ENCODE data around the gene FLYWCH2.

The FLYWCH2 gene

GRCh38 chr16:2881783-2882649, 999 bp upstream of the FLYWCH2 start:
- no peak for DNase-seq (ENCODE audit: extremely low read depth in 1 of 2, low read depth in 1 of 2)

DNA sequence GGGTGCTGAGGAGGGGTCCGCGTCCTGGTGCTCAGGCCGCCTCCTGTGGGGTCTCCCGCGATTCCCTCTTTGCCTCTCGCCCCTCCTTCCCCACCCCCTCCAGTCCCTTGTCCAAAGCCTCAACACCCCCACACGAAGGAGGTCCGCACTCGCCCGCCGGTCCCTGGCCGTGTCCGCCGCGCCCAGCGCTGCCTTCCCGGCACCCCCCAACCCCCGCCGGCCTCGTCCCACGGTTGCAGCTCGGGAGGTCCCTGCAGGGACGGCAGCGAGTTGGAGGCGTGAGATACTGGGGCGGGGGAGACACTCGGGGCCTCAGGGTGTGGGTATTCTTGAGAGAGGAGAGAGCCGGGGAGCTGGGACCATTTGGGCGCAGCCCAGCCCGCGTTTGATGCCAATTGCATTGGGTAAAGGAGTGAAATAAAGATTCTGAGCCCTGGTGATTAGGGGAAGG, 468 bp downstream of the FLYWCH2 start:
- DNase-seq (ENCODE audit: extremely low read depth in 1 of 2, low read depth in 1 of 2) = no peak

DNA sequence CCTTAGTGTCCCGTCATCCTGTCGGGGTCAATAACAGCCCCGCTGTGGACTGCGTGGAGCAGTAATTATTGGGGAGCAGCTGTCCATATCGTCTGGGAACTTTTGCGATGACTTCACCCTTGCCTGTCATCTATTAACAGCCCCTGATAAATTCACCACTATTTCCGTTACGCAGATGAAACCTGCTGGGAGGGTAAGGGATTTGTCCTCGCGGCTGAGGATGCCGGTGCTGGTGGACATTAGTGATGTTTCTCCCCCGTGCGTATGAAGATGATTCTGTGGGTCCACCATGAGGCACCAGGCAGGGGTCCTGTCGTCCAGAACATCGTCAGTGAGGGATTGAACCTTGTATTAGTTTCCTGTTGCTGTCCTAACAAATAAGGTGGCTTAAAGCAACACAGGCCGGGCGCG, 1.0 kb downstream of the FLYWCH2 start:
- DNase-seq (ENCODE audit: extremely low read depth in 1 of 2, low read depth in 1 of 2) = no peak

- no peak for DNase-seq (ENCODE audit: extremely low read depth in 1 of 2, low read depth in 1 of 2)
These were observed 11.2 kb downstream of the FLYWCH2 start for GRCh38 chr16:2894231-2894630.

- no peak for DNase-seq (ENCODE audit: extremely low read depth in 1 of 2, low read depth in 1 of 2)
These were observed 12.8 kb downstream of the FLYWCH2 start for GRCh38 chr16:2895813-2896212.

DNA sequence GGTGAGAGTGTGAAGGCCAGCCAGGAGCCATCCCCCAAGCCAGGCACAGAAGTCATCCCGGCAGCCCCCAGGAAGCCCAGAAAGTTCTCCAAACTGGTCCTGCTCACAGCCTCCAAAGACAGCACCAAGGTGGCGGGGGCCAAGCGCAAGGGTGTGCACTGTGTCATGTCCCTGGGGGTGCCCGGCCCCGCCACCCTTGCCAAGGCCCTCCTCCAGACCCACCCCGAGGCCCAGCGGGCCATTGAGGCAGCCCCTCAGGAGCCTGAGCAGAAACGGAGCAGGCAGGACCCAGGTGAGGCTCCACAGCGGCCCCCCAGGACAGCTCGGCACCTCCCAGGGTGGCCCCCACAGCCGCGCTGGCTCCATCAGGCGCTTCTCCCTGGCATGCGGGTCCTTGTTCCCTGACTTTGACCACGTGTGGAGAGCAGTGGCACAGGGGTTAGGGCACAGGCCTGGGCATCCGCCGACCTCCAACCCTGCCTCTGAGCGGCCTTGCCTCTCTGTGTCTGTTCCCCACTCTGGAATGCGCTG, 13.5 kb downstream of the FLYWCH2 start:
- no peak for DNase-seq (ENCODE audit: extremely low read depth in 1 of 2, low read depth in 1 of 2)

GRCh38 chr16:2897110-2897509, 14.1 kb downstream of the FLYWCH2 start:
- no peak for DNase-seq (ENCODE audit: extremely low read depth in 1 of 2, low read depth in 1 of 2)

DNA sequence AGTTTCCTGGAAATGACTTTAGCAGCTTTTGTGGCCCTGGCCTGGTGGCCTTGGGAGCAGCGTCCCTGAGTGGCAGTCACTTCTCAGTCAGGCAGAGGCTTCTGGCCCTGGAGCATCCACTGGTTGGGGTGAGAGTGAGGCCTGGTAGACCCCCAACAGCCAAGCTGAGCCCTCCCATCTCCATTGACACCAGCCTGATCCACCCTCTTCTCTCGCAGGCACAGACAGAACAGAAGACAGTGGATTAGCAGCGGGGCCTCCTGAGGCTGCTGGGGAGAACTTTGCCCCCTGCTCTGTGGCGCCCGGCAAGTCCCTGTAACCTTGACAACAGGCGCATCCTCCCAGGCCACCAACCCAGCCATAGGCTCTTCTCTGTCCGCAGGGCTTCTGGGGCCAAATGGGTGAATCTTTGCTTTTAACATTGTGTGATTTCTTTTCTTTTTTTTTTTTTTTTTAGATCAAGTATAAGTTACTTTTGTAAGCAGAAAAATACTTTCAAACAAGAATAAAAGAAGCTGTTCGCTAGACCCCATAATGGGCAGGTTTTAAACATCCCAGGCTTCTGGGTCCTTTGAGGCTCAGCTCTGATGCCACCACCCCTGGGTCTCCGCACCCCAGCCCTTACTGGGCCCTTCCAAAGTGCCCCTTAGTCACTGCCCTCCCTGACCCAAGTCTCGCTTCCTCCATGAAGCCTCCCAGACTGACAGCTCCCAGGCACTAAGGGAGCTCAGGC, 16.0 kb downstream of the FLYWCH2 start:
- no peak for DNase-seq (ENCODE audit: extremely low read depth in 1 of 2, low read depth in 1 of 2)

GRCh38 chr16:2899564-2900072, 16.6 kb downstream of the FLYWCH2 start:
- DNase-seq (ENCODE audit: extremely low read depth in 1 of 2, low read depth in 1 of 2) = no peak

DNA sequence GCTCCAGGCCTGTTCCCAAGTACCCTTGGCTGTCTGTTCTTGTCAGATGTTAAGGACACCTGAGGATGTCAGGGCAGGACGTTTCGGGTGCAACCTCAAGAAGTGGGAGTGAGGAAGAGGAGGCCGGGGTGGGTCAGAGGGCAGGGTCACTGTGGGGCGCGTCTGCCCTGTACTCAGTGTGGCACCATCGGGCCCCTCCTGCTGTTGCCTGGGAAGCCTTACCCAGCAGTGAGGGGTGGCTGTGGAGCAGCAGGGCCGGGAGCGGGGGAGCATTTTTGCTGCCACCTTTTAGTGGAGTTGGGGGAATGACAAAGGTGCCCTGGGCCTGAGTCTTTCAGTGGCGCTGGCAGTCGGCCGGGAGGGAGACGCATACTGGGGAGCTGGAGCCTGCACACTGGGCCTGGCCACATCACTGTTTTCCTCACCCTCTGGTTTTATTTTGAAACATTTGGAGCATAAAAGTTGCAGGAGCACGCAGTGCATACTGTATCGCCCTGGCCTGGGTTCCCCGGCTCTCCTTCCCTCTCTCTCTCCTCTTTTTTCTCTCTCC, 17.6 kb downstream of the FLYWCH2 start:
- DNase-seq (ENCODE audit: extremely low read depth in 1 of 2, low read depth in 1 of 2) = no peak

DNA sequence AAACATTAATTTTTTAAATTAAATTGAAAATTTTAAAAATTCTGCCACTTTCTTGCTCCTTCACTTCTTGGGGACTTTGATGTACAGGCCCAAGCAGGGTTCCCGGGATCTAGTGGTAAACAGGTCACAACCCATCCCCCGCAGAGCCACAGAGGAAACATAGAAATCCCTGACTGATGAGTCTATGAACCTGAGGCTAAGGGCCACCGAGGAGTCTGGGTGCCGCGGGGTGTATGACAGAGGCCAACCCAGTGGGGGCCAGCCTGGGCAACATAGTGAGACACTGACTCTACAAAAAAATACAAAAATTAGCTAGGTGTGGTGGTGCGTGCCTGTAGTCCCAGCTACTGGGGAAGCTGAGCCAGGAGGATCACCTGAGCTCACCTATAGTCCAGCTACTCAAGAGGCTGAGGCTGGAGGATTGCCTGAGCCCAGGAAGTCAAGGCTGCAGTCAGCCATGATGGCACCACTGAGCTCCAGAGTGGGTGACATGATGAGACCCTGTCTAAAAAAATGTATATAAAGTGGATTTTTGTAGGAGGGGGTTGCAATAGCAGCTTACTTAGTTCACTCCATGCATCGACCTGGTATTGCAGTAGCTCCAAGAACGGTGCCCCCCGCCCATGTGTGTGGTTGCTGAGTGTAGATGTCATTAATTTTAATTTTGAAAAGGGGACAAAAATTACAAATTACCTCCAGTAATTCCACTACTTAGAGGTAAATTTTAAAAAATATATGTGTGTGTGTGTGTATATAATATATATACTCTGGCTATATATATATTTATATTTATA, 19.5 kb downstream of the FLYWCH2 start:
- no peak for DNase-seq (ENCODE audit: extremely low read depth in 1 of 2, low read depth in 1 of 2)

DNA sequence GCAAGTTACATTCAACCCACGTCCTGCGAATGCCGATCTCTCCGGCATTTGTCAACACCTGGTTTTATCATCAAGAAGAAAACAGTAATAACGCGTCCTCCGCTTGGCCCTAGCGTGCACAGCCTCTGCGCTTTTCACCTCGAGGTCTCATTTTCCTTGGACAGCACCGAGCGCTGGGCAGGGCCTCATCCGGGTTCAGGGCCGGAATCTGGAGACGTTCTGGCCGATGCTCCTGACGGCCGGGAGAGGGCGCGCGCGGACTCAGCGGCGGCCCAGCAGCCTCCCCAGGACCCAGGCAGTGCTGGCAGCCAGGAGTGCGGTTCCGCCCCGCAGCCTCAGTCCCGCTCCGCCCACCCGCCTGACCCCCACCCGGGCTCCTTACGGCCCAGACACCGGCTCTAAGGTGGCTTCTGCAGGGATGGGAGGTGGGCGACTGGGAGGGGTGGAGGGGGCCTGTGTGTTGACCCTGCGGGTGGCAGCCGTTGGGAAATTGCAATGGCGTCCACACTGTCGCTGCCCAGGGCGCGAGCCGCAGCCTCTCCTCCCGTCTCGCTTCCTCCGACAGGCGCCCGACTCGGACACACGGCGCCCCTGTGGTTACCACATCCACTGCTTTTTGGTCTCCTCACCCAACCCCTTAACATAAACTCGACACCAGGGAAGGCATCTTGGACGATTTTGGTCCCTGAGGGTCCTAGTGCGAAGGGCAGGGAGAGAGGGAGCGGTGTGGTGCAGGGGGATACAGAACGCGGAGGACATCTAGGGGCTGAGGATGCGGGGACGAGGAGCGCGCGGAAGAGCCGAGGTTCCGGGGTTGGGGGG, 21.3 kb downstream of the FLYWCH2 start:
- DNase-seq (ENCODE audit: extremely low read depth in 1 of 2, low read depth in 1 of 2) = peak; percentile 55 to 65

GRCh38 chr16:2904922-2905240, 21.9 kb downstream of the FLYWCH2 start:
- no peak for DNase-seq (ENCODE audit: extremely low read depth in 1 of 2, low read depth in 1 of 2)

DNA sequence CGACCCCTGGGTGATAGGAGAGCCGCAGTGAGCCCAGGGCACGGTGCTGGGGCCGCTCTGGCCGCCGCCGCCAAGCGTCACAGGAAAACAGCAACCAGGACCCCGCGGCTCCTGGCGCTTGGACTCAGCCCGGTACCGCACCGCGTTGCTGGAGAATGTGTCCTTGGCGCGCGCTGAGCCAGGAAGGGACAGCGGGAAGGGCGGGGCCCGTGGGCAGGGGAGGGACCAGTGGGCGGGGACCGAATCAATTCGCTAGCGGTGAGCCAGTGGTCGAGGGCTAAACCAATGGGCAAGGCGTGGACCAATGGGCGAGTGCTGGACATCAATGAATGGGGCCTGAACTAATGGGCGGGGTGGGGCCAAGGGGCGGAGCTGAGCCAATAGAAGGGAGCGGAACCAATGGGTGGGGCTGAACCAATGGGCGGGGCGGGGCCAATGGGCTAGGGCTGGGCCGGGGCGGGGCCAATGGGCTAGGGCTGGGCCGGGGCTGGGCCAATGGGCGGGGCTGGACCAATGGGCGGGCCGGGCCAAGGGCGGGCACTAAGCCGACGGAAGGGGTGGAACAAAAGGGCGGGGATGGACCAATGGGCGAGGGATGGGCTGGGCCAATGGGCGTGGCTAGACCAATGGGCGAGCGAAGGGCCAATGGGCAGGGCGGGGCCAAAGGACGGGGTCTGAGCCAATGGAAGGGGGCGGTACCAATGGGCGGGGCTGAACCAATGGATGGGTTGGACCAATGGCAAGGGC, 22.4 kb downstream of the FLYWCH2 start:
- DNase-seq (ENCODE audit: extremely low read depth in 1 of 2, low read depth in 1 of 2) = peak; percentile 97 to 99

GRCh38 chr16:2905988-2906387, 23.0 kb downstream of the FLYWCH2 start:
- DNase-seq (ENCODE audit: extremely low read depth in 1 of 2, low read depth in 1 of 2) = no peak

DNA sequence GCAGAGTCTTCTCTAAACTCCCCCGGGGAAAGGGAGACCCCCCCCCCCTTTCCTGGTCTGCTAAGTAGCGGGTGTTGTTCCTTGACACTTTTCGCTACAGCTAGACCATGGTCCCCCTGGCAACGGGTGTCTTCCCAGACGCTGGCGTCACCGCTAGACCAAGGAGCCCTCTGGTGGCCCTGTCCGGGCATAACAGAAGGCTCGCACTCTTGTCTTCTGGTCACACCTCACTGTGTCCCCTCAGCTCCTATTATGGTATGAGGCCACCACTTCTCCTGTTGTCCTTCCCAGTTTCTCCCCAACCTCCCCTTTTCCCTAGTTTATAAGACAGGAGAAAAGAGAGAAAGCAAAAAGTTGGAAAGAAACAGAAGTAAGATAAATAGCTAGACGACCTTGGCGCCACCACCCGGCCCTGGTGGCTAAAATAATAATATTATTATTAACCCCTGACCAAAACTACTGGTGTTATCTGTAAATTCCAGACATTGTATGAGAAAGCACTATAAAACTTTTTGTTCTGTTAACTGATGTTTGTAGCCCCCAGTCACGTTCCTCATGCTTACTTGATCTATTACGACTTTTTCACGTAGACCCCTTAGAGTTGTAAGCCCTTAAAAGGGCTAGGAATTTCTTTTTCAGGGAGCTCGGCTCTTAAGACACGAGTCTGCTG, 24.2 kb downstream of the FLYWCH2 start:
- DNase-seq (ENCODE audit: extremely low read depth in 1 of 2, low read depth in 1 of 2) = peak; percentile 16 to 32

DNA sequence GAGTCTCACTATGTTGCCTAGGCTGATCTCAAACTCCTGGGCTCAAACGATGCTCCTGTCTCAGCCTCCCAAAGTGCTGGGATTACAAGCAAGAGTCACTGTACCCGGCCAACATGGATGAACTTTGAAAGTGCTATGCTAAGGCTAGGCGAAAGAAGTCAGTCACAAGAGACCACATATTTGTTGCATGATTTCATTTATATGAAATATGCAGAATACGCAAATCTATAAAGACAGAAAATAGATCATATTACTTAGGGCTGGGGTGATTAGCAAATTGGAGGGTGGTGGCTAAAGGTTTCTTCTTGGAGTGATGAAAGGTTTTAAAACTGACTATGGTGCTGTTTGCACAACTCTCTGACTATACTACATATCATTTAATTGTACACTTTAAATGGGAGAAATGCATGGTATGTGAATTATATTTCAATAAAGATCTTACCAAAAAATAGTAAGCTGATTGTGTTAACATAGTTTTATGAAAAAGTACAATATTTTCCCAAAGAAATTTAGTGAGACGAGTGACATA, 27.5 kb downstream of the FLYWCH2 start:
- DNase-seq (ENCODE audit: extremely low read depth in 1 of 2, low read depth in 1 of 2) = no peak

GRCh38 chr16:2911638-2912329, 28.8 kb downstream of the FLYWCH2 start, which contains the start of gene FLYWCH1:
FLYWCH1 (plus strand) TSS chr16:2911931; CDS start chr16:2929686, 17,755 bp downstream.
- DNase-seq (ENCODE audit: extremely low read depth in 1 of 2, low read depth in 1 of 2) = peak; percentile 97

All from stimulated activated CD8-positive, alpha-beta memory T cell treated with anti-CD3 and anti-CD28 coated beads, Interleukin-7, amount 100 ng/mL, for 48 hours (primary cell).